Measurements from ENCODE around the gene INTS1.
"Not testable (repeated sequence)": the region's sequence is repeated elsewhere in the genome, so short reads cannot be mapped to it uniquely, and the experiment has no call there.

Gene INTS1

DNA sequence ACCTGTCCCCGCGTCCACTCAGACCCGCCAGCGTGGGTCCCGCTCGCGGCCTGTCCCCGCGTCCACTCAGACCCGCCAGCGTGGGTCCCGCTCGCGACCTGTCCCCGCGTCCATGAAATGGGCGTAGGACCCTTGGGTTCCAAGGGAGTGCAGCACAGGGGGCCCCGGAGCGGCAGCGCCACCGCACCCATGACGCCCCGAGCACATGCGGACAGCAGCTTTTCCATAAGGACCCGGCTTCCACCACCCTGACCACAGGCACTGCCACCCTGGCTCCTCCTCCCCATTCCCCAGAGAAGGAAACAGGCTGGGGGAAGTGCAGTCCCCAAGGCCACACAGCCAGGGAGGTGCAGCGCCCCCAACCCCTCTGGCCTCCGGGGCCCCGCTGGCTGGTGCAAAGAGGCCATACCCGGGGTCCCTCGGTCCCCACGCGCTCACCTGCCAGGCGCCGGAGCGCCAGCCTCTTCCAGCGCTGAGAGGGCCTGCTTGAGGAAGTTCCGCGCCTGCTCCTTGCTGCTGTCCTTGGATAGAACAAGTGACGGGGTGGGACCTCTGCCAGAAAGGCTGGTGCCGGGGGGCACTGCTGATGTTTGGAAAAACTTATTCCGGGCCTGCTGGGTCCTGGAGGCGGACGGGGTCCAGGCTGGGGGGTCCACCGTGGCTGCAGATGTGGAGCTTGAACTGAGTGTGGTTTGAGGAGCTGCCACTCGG lies 59.8 kb downstream of the INTS1 start:
- no peak for DNase-seq

- not testable (repeated sequence) for DNase-seq
Observed at GRCh38 chr7:1443587-1444200, 60.5 kb downstream of the INTS1 start.

GRCh38 chr7:1442355-1443124 lies 61.6 kb downstream of the INTS1 start:
- no peak for DNase-seq

- DNase-seq, result no peak
Observed at GRCh38 chr7:1441615-1442354, 62.4 kb downstream of the INTS1 start.

DNA sequence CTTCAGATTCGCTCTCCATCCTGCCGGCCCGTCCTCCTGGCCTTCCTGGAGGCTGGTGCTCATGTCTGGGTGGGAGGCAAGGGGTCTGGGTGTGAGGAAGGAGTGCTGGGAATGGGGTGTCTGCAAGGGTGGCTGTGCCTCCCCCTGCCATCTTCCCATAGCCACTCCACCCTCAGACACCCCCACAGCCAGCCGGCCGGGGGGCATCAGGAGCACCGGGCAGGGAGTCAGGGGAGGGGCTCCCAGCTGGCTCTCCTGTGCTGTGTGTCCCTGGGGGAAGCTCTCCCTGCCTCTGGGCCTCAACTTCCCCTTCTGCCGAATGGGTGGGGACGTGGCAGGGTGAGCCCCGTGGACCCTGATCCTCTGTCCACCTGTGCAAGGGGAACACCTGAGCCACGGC lies 63.6 kb downstream of the INTS1 start:
- no peak for DNase-seq

DNA sequence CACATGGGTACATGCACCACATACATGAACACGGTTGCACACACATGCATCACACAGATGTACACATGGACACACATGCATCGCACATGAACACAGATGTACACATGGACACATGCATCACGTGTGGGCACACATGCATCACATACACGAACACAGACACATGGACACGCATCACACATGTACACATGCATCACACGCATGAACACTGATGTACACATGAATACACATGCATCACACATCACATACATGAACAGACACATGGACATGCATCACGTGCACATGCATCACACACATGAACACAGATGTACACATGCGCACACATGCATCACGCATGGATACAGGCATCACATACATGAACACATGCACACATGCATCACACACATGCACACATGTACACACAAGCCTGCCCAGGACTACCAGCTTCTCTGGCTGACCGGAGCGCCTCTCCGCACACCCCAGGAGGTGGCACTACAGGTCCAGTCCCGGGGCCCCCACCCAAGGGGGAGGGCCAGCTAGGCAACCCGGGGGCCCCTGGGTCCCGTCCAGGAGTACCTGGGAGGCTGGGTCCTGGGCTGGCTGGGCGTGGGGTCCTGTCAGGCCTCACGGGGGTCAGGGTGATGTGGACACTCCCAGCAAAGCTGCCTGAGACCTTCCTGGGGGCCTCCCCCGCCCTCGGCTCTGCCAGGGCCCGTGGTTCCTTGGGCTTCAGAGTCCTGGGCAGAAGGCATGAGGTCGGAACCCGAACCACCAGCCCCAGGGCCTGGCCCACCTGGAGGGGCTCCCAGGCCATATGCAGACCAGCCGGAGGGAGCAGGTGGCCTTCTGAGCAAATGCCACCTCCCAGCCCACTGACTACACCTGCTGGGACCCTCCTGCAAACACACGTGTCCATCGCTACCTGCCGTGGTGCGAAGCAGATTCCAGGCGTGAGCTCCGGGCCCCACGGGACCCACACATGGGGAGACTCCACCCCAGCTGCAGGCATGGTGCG lies 64.5 kb downstream of the INTS1 start:
- DNase-seq, result no peak

- no peak for DNase-seq
Observed at GRCh38 chr7:1438821-1439220, 65.4 kb downstream of the INTS1 start.

GRCh38 chr7:1438208-1438607 lies 66.0 kb downstream of the INTS1 start:
- no peak for DNase-seq

DNA sequence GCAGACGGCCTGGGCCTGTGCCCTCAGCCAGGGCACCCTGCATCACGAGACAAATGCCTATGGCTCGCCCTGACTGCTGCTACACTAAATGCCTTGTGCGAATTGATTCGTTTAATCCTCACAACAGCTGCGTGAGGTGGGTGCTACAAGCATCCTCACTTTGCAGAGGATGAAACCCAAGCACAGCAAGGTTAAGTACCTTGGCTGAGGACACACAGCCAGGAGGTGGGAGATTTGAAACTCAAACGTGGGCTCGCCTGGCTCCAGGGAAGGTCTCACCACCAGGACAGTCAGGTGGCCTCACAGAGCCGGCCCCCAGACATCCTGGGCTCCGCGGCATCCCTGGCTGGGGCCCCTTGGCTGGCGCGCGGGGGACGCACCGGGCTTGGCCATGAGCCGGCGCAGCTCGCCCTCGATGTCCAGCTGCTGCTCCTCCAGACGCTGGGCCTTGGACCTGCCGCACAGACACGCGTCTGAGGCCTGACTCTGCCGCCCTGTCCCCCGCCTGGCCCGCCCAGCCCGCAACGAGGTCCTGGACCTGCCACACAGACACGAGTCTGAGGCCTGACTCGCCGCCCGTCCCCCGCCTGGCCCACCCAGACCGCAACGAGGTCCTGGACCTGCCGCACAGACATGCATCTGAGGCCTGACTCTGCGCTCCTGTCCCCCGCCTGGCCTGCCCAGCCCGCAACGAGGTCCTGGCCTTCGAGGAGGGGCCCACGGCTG lies 66.9 kb downstream of the INTS1 start:
- no peak for DNase-seq

- DNase-seq, result no peak
Observed at GRCh38 chr7:1436608-1437007, 67.6 kb downstream of the INTS1 start.

GRCh38 chr7:1434891-1435670 lies 69.1 kb downstream of the INTS1 start:
- DNase-seq, result no peak

DNA sequence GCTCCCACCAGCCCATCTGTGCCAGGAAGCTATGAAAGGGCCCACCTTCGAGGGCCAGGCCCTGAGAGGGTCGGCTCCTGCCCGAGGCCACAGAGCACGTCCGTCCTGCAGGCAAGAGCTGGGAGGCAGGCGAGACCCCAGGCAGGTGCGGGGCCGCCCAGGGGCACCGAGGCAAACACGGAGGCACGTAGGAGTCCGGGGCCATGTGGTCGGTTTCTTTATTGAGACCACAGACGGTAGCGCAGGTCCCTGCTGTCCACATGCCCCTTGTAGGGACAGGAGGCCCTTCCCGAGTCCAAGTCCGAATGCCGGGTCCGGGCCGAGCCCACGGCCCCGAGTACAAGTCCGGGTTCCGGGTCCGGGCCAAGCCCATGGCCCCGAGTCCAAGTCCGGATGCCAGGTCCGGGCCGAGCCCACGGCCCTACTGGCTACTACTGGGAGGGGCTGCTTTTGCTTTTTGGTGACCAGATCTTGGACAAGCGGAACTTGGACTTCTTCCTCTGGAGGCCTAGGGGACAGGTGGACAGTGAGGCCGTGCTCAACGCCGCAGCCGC lies 69.9 kb downstream of the INTS1 start:
- DNase-seq, result no peak

- DNase-seq, result no peak
Observed at GRCh38 chr7:1433128-1433920, 70.9 kb downstream of the INTS1 start.

GRCh38 chr7:1432411-1433082 lies 71.6 kb downstream of the INTS1 start:
- DNase-seq, result peak; percentile 77

DNA sequence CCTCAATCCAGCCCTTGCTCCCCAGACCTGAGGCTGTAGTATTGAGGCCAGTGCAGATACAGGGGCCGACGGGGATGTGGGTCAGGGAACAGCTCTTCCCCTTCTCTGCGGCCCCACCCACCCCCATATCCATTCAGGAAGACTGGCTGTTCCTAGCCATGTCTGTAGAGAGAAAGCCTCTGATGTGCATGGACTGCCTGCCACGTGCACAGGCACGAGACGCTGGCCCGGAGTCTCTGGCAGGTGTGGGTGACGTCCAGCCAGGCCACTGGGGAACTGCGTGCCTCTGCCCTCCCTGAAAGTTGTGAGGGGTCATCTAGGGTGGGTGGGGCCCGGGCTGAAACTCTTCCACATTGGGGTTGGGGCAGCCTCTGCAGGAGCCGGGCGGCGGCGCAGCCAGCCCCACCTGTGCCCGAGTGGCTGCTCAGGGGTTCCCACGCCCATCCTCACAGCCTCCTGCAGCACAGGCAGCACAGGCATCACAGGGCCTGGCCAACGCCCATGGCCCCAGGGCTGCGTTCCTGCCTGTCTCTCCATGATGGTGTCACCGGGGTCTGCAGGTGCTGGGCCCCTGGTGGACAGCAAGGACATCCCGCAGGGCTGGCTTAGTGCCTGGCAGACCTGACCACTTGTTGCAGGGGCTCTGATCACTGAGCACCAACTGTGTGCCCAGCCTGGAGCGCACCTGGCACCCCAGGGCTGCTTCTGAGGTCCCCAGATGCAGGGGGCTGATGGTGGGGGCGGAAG lies 72.4 kb downstream of the INTS1 start:
- no peak for DNase-seq

- DNase-seq, result no peak
Observed at GRCh38 chr7:1431226-1431625, 73.0 kb downstream of the INTS1 start.

GRCh38 chr7:1430056-1430845 lies 73.9 kb downstream of the INTS1 start:
- DNase-seq, result no peak

All from effector CD4-positive, alpha-beta T cell (primary cell).